Smooth muscle cell (in vitro differentiated cells): ENCODE data around the gene HASPIN. TPM values are rescaled to one million over a fixed set of nuclear protein-coding genes. Genes with fewer than 3 reads are reported as not detected.
A peak's percentile ranks its signal among the peaks of the same experiment; 100 is the strongest.

Experiments used
- DNase-seq: peaks from one replicate; lab custom pipeline; 2025; ENCODE audit not compliant: unreplicated experiment; lab: John Stamatoyannopoulos, UW
- H2AFZ ChIP-seq: fragments of 200-600 bp; sonication (generic); 2 replicates; pipeline ENCODE4 v1.6.0; 2016; ENCODE audit warnings: antibody characterized with exemption, low read depth, mild to moderate bottlenecking
- H3F3A ChIP-seq: fragments of 200-600 bp; sonication (generic); 2 replicates; pipeline ENCODE4 v1.6.0; 2017; ENCODE audit warnings: antibody characterized with exemption, low read depth
- H3K27ac ChIP-seq: fragments of 200-600 bp; sonication (generic); 2 replicates; pipeline ENCODE4 v1.5.1; 2016; ENCODE audit warnings: low read depth, mild to moderate bottlenecking
- H3K27me3 ChIP-seq: fragments of 200-600 bp; sonication (generic); 2 replicates; pipeline ENCODE4 v1.6.1; 2016; ENCODE audit warnings: low read depth, mild to moderate bottlenecking
- H3K36me3 ChIP-seq: fragments of 200-600 bp; sonication (generic); 2 replicates; pipeline ENCODE4 v1.5.1; 2016; ENCODE audit warnings: low read depth
- H3K4me1 ChIP-seq: fragments of 200-600 bp; sonication (generic); 2 replicates; pipeline ENCODE4 v1.5.1; 2016; ENCODE audit warnings: low read depth
- H3K4me2 ChIP-seq: fragments of 200-600 bp; sonication (generic); 2 replicates; pipeline ENCODE4 v1.6.0; 2016; ENCODE audit warnings: mild to moderate bottlenecking
- H3K4me3 ChIP-seq: fragments of 200-600 bp; sonication (generic); 2 replicates; pipeline ENCODE4 v1.5.1; 2016; ENCODE audit warnings: mild to moderate bottlenecking
- H3K79me2 ChIP-seq: fragments of 200-600 bp; sonication (generic); 2 replicates; pipeline ENCODE4 v1.6.0; 2016; ENCODE audit warnings: low read depth, mild to moderate bottlenecking
- H3K9ac ChIP-seq: fragments of 200-600 bp; sonication (generic); 2 replicates; pipeline ENCODE4 v1.6.0; 2016; ENCODE audit warnings: low read depth
- H3K9me3 ChIP-seq: fragments of 200-600 bp; sonication (generic); replicated peaks from 2 replicates; pipeline ENCODE4 v1.5.1; 2016; ENCODE audit warnings: low read depth
- H4K20me1 ChIP-seq: fragments of 200-600 bp; sonication (generic); 2 replicates; pipeline ENCODE4 v1.6.0; 2016; ENCODE audit warnings: low read depth
- WGBS: methylation state at CpG from one replicate; pipeline ENCODE4 v1.1.7; 2016; ENCODE audit warnings: low lambda C conversion rate; 5-methylcytosine and 5-hydroxymethylcytosine counted together
- polyA plus RNA-seq: library from polyadenylated mRNA; unstranded; fragments of >200 nt; fragmentation: Nextera tagmentation; extraction: Ambion mirVana; gene quantifications from 2 replicates; pipeline ENCODE4 v1.2.1, GENCODE V29; 2016
- total RNA-seq: library from RNA; depleted of rRNA; stranded (reverse); fragments of >200 nt; gene quantifications from 2 replicates; pipeline ENCODE4 v1.2.3, GENCODE V29; 2014
- TF ChIP-seq, protein P1 (sequence below): fragments of 200-600 bp; sonication (generic); IDR thresholded peaks from 2 replicates; pipeline ENCODE4 v1.5.1; 2017; ENCODE audit warnings: borderline replicate concordance, mild to moderate bottlenecking, antibody characterized with exemption; ENCODE audit not compliant: insufficient read depth, poor library complexity, severe bottlenecking

The HASPIN gene
- total and polyA plus RNA-seq, 2 experiments from 2014 or later: 1.2 to 2.7 TPM

DNA sequence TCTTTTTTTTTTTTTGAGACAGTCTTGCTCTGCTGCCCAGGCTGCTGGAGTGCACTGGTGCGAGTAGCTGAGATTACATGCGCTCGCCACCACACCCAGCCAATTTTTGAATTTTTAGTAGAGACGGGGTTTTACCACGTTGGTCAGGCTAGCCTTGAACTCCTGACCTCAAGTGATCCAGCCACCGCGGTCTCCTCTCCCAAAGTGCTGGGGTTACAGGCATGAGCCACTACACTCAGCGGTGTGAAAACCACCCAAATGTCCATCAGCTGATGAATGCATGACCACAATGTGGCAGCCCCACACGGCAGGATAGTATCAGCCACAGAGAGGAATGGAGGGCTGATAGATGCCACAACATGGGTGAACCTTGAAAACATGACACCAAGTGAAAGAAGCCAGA, 29.9 kb upstream of the HASPIN start:
- TF ChIP-seq, protein P1, sequence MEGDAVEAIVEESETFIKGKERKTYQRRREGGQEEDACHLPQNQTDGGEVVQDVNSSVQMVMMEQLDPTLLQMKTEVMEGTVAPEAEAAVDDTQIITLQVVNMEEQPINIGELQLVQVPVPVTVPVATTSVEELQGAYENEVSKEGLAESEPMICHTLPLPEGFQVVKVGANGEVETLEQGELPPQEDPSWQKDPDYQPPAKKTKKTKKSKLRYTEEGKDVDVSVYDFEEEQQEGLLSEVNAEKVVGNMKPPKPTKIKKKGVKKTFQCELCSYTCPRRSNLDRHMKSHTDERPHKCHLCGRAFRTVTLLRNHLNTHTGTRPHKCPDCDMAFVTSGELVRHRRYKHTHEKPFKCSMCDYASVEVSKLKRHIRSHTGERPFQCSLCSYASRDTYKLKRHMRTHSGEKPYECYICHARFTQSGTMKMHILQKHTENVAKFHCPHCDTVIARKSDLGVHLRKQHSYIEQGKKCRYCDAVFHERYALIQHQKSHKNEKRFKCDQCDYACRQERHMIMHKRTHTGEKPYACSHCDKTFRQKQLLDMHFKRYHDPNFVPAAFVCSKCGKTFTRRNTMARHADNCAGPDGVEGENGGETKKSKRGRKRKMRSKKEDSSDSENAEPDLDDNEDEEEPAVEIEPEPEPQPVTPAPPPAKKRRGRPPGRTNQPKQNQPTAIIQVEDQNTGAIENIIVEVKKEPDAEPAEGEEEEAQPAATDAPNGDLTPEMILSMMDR: no peak
- no peak overlapping the region for H3K4me2 ChIP-seq
- peaks cover 58% of the 10 kb centered on the region for H3K27me3 ChIP-seq
- H3K79me2 ChIP-seq: no peaks in the 10 kb centered on the region
- WGBS: 92% methylated on average over 9 of the region's 9 CpGs
- H4K20me1 ChIP-seq: no peaks in the 10 kb centered on the region
- H3K4me3 ChIP-seq: no peak overlapping the region
- no peak for DNase-seq
- H3K27ac ChIP-seq: no peak overlapping the region
- no peaks in the 10 kb centered on the region for H3K36me3 ChIP-seq
- no peak overlapping the region for H3K9ac ChIP-seq
- H3F3A ChIP-seq: no peaks in the 10 kb centered on the region
- no peaks in the 10 kb centered on the region for H3K4me1 ChIP-seq
- H3K9me3 ChIP-seq: no peaks in the 10 kb centered on the region
- H2AFZ ChIP-seq: no peak overlapping the region

DNA sequence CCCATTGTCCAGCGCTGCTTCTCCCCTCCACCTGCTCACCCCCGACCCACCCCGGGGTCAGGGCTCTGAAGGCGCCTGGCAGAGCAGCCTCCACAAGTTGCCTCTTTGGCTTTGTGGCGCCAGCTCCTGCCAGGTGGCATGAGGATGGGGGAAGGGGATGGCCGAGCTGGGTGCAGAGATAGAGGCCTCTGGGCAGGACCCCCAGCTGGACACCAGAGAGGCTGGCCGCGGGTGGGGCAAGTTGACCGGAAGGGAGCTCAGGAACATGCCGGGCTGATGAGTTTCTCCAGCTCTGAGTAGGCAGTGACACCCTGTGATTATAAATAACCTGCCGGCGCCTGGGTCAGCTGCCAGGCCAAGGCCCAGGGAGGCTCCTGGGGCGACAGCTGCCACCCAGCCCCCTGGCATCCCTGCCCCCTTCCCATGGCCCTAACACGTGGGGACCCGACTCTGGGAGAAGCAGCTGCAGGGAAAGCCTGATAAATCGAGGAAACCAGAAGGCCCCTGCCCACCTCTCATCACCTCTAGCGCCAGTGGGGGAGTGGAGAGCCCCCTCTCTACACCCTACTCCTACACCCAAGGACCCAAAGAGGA, 28.5 kb upstream of the HASPIN start:
- Histone ChIP-seq H4K20me1 (no peaks in the 10 kb centered on the region), H3K4me1 (no peaks in the 10 kb centered on the region), H3K9ac (no peak overlapping the region), H2AFZ (no peak overlapping the region), H3K79me2 (no peaks in the 10 kb centered on the region), H3K27ac (no peak overlapping the region), H3F3A (no peaks in the 10 kb centered on the region), H3K36me3 (no peaks in the 10 kb centered on the region), H3K4me3 (peak overlapping the region; percentile 56), H3K4me2 (peak overlapping the region; percentile 97), H3K9me3 (no peaks in the 10 kb centered on the region), H3K27me3 (peaks cover 58% of the 10 kb centered on the region)
- DNase-seq: no peak
- TF ChIP-seq, protein P1: no peak
- WGBS: 52% methylated on average over 15 of the region's 17 CpGs

DNA sequence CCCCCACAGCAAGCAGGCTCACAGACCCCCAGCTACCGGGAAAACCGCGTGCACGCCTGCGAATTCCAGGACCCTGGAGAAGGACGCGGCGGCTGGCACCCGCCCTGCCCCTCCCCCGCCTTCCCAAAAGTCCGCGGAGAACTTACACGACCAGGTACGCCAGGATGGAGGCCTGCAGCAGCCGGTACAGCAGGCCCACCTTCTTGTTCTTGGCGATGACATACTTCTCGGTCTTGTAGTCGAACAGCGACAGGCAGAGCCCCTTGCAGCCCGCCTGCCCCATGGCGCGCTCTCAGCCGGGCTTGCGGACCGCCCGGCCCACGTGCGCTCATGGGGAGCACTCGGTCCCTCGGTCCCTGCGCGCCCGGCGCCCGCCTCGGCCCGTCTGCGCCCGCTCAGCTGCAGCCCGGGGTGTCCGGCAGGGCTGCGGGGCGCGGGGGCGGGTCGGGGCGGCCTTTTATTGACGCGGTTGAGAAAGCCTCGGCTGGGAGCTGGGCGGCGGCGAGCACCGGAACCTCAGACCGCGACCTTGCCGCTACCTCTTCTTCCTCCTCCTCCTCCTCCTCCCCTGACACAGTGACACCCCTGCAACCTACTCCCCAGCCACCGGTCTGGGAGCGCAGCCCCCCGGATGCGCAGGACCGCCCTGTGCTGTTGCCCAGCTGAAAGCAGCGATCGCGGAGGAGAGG, 27.8 kb upstream of the HASPIN start, which contains the start of gene P2RX5:
TSS of gene P2RX5 (minus strand) at position 433 of the 689 bp plus-strand sequence. CDS start at position 283, 150 bp downstream.
- DNase-seq: no peak
- Histone ChIP-seq H3K36me3 (no peaks in the 10 kb centered on the region), H3K79me2 (no peaks in the 10 kb centered on the region), H2AFZ (no peak within 1 kb of the TSS), H3K4me1 (no peaks in the 10 kb centered on the region), H3K27me3 (peaks cover 58% of the 10 kb centered on the region), H3K4me3 (peak within 1 kb of the TSS; percentile 56), H3F3A (no peaks in the 10 kb centered on the region), H3K9ac (no peak within 1 kb of the TSS), H4K20me1 (no peaks in the 10 kb centered on the region), H3K4me2 (peak within 1 kb of the TSS; percentile 97), H3K27ac (no peak within 1 kb of the TSS), H3K9me3 (no peaks in the 10 kb centered on the region)
- WGBS: 3% methylated on average over 59 of the region's 65 CpGs
- TF ChIP-seq, protein P1: no peak
